Stimulated activated CD8-positive, alpha-beta memory T cell treated with anti-CD3 and anti-CD28 coated beads, Interleukin-2, amount 100 ng/mL, for 48 hours (primary cell): ENCODE data around the gene CCR2.
"Not testable (repeated sequence)": the region's sequence is repeated elsewhere in the genome, so short reads cannot be mapped to it uniquely, and the experiment has no call there.

Source experiments
- DNase-seq, 2 donors: peaks; one replicate each; pipeline ENCODE4 v3.0.0-alpha.2; 2020; ENCODE audit warnings: low read depth in 2 of 2

The CCR2 gene

GRCh38 chr3:46378426-46378942 lies 24.6 kb downstream of the CCR2 start:
- DNase-seq: peak; percentile 55 to 63

- DNase-seq: no peak
These were observed 26.7 kb downstream of the CCR2 start for GRCh38 chr3:46380471-46381221.

GRCh38 chr3:46381625-46382024 lies 27.7 kb downstream of the CCR2 start:
- no peak for DNase-seq

- DNase-seq: no peak
These were observed 29.5 kb downstream of the CCR2 start for GRCh38 chr3:46383211-46383950.

- DNase-seq: no peak
These were observed 30.0 kb downstream of the CCR2 start for GRCh38 chr3:46383951-46384330.

GRCh38 chr3:46386205-46386604 lies 32.3 kb downstream of the CCR2 start:
- no peak for DNase-seq

- not testable (repeated sequence) for DNase-seq
These were observed 34.9 kb downstream of the CCR2 start for GRCh38 chr3:46388847-46389246.

GRCh38 chr3:46389306-46389705 lies 35.4 kb downstream of the CCR2 start:
- no peak for DNase-seq

- DNase-seq: not testable (repeated sequence)
These were observed 37.6 kb downstream of the CCR2 start for GRCh38 chr3:46391526-46391925.

GRCh38 chr3:46393011-46393410 lies 39.1 kb downstream of the CCR2 start:
- no peak for DNase-seq

- no peak for DNase-seq
These were observed 39.9 kb downstream of the CCR2 start for GRCh38 chr3:46393554-46394434.

- DNase-seq: no peak
These were observed 41.3 kb downstream of the CCR2 start for GRCh38 chr3:46395210-46395661.

GRCh38 chr3:46395766-46396530 lies 42.0 kb downstream of the CCR2 start:
- no peak for DNase-seq

GRCh38 chr3:46397111-46397510 lies 43.2 kb downstream of the CCR2 start:
- no peak for DNase-seq

GRCh38 chr3:46398186-46398955 lies 44.5 kb downstream of the CCR2 start:
- DNase-seq: no peak

- DNase-seq: no peak
These were observed 45.2 kb downstream of the CCR2 start for GRCh38 chr3:46399098-46399497.

GRCh38 chr3:46399557-46399956 lies 45.6 kb downstream of the CCR2 start:
- no peak for DNase-seq

- no peak for DNase-seq
These were observed 46.3 kb downstream of the CCR2 start for GRCh38 chr3:46400000-46400734.

GRCh38 chr3:46400846-46401245 lies 46.9 kb downstream of the CCR2 start:
- no peak for DNase-seq

GRCh38 chr3:46401579-46401978 lies 47.7 kb downstream of the CCR2 start:
- DNase-seq: no peak
